ENCODE measurements around the gene TPRG1.

- TF ChIP-seq CTCF (optimal IDR thresholded peaks at IDR 0.05 in 1 of 3, IDR thresholded peaks at IDR 0.05 in 1 of 3, conservative IDR thresholded peaks at IDR 0.05 in 1 of 3; ENCODE audit: extremely low read depth in 1 of 3, insufficient read depth in 2 of 3, low read length in 3 of 3), result no peak
- no peak for TF ChIP-seq EZH2 (IDR thresholded peaks at IDR 0.05; ENCODE audit: low read length)
Observed at GRCh38 chr3:189239616-189240015, 67.8 kb downstream of the TPRG1 start.
